BE2C (cell line): ENCODE results near the gene ATP8A1.

ENCODE experiments used
- DNase-seq: peaks from one replicate; pipeline ENCODE4 v3.0.0-alpha.2; 2020
- H3K27me3 ChIP-seq: fragments of 250-450 bp; sonication (Bioruptor Pico); 2 replicates; pipeline ENCODE4 v1.5.1; 2020; ENCODE audit warnings: mild to moderate bottlenecking
- H3K36me3 ChIP-seq: fragments of 250-450 bp; sonication (Bioruptor Pico); 2 replicates; pipeline ENCODE4 v1.5.1; 2020; ENCODE audit warnings: mild to moderate bottlenecking
- H3K4me1 ChIP-seq: fragments of 250-450 bp; sonication (Bioruptor Pico); 2 replicates; pipeline ENCODE4 v1.5.1; 2020
- H3K4me3 ChIP-seq: 2 replicates; pipeline ENCODE4 v1.5.1; 2011; ENCODE audit warnings: low read depth, low read length
- H3K9me3 ChIP-seq: fragments of 250-450 bp; sonication (Bioruptor Pico); 2 replicates; pipeline ENCODE4 v1.5.1; 2020
- TF ChIP-seq, protein P1 (sequence below): IDR thresholded peaks from 2 replicates; pipeline ENCODE4 v1.5.1; 2012; ENCODE audit warnings: mild to moderate bottlenecking, low read depth, low read length

ATP8A1 gene

DNA sequence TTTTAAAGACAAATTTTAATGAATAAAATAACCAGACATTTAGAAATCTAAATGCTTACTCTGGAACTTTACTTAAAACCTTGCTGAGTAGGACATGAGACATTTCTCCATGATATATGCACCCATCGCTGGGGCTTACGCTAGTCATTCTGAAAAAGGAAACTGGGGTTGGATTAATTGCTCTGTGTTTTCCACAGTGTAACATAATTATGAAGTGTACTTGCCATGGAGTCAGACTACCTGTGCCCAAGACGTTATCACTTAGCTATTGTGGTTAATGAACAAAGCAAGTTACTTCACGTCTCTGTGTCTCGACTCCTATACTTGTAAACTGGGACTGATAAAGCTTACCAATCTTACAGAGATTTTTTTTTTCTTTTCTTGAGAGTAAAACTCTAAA lies 211.9 kb downstream of the ATP8A1 start:
- TF ChIP-seq, protein P1, sequence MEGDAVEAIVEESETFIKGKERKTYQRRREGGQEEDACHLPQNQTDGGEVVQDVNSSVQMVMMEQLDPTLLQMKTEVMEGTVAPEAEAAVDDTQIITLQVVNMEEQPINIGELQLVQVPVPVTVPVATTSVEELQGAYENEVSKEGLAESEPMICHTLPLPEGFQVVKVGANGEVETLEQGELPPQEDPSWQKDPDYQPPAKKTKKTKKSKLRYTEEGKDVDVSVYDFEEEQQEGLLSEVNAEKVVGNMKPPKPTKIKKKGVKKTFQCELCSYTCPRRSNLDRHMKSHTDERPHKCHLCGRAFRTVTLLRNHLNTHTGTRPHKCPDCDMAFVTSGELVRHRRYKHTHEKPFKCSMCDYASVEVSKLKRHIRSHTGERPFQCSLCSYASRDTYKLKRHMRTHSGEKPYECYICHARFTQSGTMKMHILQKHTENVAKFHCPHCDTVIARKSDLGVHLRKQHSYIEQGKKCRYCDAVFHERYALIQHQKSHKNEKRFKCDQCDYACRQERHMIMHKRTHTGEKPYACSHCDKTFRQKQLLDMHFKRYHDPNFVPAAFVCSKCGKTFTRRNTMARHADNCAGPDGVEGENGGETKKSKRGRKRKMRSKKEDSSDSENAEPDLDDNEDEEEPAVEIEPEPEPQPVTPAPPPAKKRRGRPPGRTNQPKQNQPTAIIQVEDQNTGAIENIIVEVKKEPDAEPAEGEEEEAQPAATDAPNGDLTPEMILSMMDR: no peak
- Histone ChIP-seq H3K4me1 (peaks cover 4% of the 10 kb centered on the region), H3K9me3 (no peaks in the 10 kb centered on the region), H3K36me3 (peaks cover 18% of the 10 kb centered on the region), H3K27me3 (no peaks in the 10 kb centered on the region), H3K4me3 (no peak overlapping the region)
- DNase-seq: no peak

DNA sequence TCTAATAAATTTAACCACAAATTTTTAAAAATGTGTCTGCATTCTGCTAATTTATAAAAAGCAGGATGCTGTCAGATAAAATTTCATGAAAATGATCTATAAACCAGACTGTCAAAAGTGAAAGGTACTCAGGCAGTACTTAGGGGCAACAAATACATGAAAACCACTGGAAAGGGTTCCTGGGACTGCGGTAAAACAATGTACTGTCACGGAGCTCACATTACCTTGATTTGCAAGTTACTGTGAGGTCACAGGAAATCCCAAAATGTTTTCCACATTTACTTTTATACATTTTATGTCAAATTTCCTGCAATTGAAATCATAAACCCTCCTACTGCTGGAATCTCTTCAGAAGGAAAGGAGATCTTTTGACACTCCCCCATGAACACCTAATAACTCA lies 214.3 kb downstream of the ATP8A1 start:
- H3K27me3 ChIP-seq: no peaks in the 10 kb centered on the region
- TF ChIP-seq, protein P1: no peak
- H3K4me1 ChIP-seq: peaks cover 4% of the 10 kb centered on the region
- no peak overlapping the region for H3K4me3 ChIP-seq
- peaks cover 16% of the 10 kb centered on the region for H3K36me3 ChIP-seq
- no peak for DNase-seq
- no peaks in the 10 kb centered on the region for H3K9me3 ChIP-seq

DNA sequence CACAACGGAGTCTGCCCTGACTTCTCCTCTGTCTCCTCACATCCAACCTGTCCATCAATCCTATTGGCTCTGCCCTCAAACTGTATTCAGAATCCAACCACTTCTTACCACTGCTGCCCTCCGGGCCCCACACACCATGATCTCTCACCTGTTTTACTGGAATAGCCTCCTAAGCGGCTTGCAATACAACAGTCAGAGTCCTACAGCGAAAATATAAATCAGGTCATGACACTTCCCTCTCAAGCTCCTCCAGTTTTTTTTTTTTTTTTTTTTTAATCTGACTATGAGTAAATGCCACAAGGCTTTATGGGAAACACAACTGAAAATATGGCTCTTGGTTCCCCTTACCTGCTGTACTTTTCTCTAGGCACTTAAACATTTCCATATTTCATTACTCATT lies 216.8 kb downstream of the ATP8A1 start:
- Histone ChIP-seq H3K4me1 (peaks cover 4% of the 10 kb centered on the region), H3K36me3 (peaks cover 22% of the 10 kb centered on the region), H3K27me3 (no peaks in the 10 kb centered on the region), H3K4me3 (no peak overlapping the region), H3K9me3 (no peaks in the 10 kb centered on the region)
- DNase-seq: no peak
- TF ChIP-seq, protein P1: no peak

DNA sequence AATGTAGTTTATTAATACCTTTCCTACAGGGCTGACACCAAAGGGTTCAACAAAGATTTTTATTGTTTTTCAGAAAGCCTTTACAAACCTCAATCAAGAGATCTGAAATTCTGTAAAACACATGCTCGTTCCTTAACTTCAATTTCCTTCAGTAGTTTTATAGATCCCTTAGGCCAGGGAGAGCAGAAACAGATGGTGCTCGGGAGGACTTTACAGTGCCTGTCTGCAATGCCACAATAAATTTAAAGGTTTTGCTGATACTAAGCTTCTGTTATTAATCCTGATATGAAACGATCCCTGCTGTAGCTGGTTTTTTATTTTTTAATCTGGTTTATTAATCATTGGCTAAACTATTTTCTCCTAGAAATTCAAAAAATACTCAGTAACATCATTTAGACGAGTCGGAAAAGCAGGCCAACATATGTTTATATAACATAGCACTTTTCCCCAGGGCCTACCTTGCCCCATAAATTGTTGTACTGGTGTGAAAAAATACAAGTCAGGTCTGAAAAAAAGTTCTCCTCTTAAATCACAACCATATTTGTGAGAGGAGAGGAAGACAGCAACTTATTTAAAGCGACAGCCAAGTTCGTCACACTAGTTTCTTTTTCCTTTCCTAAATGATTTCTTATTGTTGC lies 219.9 kb downstream of the ATP8A1 start:
- no peaks in the 10 kb centered on the region for H3K27me3 ChIP-seq
- TF ChIP-seq, protein P1: no peak

GRCh38 chr4:42428036-42428435 lies 228.9 kb downstream of the ATP8A1 start:
- TF ChIP-seq, protein P1: no peak
- no peaks in the 10 kb centered on the region for H3K27me3 ChIP-seq
- no peak for DNase-seq
- H3K9me3 ChIP-seq: no peaks in the 10 kb centered on the region
- no peaks in the 10 kb centered on the region for H3K4me1 ChIP-seq
- H3K36me3 ChIP-seq: peaks cover 22% of the 10 kb centered on the region
- no peak overlapping the region for H3K4me3 ChIP-seq

More for the DNA sequence above, 219.9 kb downstream of the ATP8A1 start:
- DNase-seq: no peak
- H3K36me3 ChIP-seq: peaks cover 22% of the 10 kb centered on the region
- H3K9me3 ChIP-seq: no peaks in the 10 kb centered on the region
- H3K4me1 ChIP-seq: no peaks in the 10 kb centered on the region; the same call in 1 of the 2 replicates
- H3K4me3 ChIP-seq: no peak overlapping the region
